Stimulated activated CD4-positive, alpha-beta T cell treated with anti-CD3 and anti-CD28 coated beads, Interleukin-4, amount 100 ng/mL, for 24 hours (primary cell): ENCODE data around the gene MMS22L.
"Not testable (repeated sequence)": the region's sequence is repeated elsewhere in the genome, so short reads cannot be mapped to it uniquely, and the experiment has no call there.

Experiments
- DNase-seq: peaks from one replicate; pipeline ENCODE4 v3.0.0-alpha.2; 2020

Gene MMS22L

DNA sequence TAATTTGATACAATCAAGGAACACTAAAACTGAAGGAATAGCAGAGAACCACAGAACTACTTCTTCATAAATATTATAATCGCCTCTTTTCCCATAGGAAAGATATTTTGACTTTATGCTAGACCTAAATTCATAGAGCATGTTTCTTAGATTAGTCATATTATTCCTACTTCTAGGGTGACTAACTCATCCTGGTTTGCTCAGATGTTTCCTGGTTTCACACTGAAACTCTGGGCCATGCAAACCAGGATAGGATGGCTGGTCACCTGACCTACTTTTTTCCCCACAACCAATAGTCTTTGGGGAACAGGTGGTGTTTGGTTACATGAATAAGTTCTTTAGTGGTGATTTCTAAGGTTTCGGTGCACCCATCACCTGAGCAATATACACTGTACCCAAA is 42.8 kb downstream of the MMS22L start:
- DNase-seq: no peak

DNA sequence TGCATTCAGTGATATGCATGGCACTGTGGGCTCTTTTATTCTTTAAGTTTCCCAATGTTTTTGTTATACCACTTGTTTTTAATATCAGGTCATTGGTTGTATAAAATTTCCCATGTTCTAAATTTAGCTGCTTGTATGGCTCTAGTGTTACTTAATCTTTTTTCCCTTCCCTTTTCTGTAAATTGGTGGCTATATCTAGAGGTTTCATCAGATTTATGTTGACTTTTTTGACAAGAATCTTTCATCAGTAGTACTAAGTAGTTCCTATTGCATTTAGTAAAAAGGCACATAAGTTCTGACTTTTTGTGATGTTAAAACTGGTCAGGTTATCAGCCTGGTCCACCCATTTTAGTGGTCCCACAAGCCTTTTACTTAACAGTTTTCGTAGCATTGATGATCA is 51.1 kb downstream of the MMS22L start:
- no peak for DNase-seq

- DNase-seq: no peak
These were observed 60.1 kb downstream of the MMS22L start for GRCh38 chr6:97222903-97223302.

DNA sequence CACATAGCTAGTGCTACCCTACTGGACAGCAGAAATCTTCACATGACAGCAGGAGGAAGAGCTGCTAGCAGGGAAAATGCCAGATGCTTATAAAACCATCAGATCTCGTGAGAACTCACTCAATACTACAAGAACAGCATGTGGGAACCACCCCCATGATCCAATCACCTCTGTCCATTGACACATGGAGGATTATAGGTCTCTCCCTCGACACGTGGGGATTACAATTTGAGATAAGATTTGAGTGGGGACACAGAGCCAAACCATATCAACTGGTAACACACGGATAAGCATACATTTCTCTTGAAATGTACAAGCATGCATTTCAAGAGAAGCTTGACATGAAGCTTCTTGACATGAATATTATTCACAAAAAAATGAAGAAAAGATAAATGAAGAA is 64.1 kb downstream of the MMS22L start:
- DNase-seq: no peak

DNA sequence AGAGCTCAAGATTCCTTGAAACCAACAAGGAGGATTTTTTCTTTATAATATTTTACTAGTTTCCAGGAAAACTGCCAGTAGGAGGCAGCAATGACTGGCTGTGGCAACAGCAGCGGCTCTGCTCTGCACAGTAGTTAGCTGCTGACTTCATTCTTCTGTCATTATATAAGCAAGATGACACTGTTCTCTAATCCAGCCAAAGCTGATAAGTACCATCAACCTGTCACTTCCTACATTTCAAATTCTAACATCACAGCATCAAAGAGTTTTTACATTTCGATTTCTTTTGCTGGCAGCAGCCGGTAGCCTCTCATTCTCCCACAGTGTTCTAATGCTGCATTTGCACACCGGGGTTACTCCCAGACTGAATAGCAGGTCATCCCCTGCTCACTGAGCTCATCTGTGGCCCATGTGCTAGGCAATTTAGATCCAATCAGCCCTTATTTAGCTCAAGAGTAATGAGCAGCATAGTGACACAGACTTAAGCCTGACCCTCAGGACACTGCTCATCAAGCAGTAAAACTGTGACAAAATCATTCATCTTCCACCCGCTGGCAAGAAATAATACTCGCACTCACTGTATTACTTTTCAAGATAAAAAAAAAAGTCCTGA is 67.8 kb downstream of the MMS22L start:
- DNase-seq: no peak

DNA sequence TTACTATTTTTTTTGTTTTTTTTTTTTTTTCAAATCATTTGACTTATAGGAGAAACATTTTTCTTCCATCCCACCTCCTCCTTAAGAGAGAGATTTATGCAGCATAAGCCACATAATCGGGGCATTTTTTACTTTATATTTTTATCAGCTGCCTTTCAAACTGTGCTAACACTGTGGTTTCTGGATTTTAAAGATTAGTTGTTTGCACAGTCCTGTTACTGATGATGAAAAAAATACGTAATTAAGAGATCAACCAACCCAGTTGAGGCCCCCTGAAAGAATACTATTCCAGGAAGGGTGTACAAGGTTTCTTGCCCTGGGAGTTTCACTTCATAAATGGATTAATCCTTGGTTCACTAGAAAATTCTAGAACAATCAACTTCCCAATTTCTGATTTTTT is 68.3 kb downstream of the MMS22L start:
- DNase-seq: no peak

DNA sequence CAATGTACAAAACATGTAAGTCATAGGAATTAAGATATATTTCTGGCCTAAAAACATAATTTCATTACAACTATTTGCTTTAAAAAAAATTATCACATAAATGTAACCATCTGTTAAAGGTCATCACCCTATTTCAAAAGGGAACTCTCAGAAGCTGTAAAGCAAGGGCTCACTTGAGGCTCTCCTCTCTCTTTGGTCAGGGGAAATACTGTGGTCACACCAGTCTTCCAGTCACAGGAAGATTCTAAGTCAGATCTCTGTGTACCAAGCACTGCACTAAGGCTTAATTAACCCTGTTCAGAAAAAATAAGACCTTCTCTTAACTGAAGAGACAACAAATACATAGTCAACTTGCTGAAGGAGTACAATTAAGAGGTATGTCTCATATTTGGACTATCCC is 75.6 kb downstream of the MMS22L start:
- DNase-seq: no peak

DNA sequence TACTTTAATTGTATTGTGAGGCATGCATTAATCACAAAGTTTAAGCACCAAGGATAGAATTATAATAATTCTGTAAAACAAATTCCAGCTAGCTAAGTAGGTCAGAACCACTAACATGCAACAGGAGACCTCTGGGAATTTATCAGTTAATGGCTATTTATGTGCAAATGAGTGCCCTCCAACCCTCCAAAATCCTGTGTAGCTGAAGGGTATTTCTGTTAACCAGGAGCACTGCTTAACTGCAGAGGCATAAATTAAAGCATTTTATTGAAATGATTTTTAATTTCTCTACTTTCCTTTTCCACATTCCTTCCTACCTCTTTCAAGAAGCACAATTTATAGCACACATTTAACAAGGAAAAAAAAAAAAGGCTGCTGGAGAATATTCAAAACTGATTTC is 77.0 kb downstream of the MMS22L start:
- DNase-seq: no peak

DNA sequence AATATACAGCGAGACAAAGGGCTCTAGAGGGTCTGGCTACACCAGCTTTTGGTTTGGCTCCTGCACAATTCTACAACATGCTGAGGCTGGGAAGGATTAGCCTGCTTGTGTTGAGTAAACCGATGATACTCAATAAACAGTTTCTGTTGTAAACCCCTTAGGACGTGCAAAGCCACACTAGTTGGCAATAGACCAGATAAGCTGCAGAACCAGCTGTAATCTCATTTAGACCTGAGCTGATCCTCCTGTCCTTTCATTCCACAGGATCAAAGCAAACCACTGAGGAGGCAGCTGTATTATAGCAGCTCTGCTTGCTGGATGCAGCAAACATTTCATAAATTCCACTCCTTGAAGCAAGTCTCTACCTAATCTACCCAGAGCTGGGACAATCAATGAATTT is 79.7 kb downstream of the MMS22L start:
- no peak for DNase-seq

DNA sequence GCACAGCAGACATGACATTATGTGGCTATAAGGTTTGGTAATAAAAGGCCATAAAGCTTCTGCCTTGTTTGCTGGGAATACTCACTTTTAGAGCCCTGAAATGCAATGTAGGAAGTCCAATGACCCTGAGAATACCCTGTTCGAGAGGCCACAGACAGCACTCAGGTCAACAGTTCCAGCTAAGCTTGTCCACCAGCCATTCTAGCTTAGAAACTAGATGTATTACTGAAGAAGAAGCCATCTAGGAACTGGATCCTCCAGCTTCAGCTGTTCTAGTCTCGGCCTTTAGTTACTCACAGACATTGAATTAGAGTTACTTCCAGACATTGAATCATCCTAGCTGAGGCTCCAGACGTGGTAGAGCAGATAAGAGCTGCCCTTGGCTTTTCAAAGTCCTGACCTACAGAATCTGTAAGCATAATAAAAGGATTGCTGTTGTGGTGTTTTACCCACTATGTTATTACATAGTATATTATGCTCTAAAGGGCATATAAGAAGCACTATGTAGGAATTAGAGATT is 84.9 kb downstream of the MMS22L start:
- DNase-seq: no peak

DNA sequence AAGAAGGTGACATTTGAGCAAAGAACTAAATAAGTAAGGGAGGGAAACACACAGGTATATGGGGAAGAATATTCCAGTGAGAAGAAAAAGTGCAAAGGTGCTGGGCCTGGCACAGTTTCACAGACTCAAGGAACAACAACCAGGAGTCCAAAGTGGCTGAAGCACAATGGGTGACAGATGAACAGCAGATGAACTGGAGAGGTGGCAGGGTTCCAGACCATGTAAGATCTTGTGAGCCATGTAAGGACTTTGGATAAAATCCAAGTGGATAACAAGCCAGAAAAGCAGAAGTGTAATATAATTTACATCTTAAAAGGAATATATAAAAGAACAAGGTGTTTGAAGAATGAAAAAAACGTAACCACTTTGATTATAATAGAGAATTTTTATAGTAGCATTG is 87.9 kb downstream of the MMS22L start:
- no peak for DNase-seq

- no peak for DNase-seq
These were observed 93.2 kb downstream of the MMS22L start for GRCh38 chr6:97189767-97190166.

- DNase-seq: no peak
These were observed 95.1 kb downstream of the MMS22L start for GRCh38 chr6:97187951-97188350.

DNA sequence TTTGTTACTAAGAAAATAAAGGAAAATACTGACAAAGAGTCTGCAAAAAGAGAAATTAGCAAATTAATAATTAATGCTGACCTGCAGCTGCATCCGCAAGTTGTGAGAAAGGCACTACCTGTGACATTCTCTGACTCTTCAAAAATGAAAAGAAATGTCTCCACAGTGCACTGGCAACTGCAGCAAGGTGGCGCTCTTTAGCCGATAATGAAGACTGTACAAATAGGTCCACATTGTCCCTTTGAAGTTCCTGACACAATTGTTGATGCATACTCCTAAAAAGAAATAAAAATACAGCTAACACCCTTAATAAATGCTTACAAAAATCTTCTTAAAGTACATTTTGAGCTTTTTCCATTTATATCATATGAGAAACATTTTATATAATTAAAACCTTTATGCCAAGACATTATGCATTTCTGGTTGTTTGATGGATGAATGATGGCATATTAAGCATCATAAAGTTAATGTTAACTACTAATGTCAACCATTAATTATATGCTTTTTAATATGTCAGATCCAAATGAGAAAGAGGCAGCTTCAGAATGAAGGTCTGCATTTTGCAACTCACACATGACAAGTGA is 96.5 kb downstream of the MMS22L start:
- DNase-seq: peak; percentile 67

DNA sequence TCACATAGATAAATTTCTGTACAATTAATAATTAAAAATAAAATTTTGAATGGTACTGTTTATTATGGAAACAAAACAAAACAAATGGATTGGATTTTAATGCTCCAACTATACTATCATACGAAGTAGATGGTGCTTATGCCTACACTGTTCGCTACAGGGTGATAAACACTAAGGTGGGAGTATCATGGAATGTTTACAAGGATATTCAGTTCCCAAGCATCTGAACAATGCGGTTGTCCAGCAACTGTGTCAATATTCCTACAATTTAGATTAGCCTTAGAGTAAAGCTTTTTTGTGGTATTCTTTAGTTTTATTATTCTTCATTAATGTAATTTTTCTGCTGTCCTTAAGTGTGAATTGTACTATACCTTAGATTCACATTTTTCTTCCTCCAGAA is 105.1 kb downstream of the MMS22L start:
- no peak for DNase-seq

- no peak for DNase-seq
These were observed 106.5 kb downstream of the MMS22L start for GRCh38 chr6:97176468-97176867.

GRCh38 chr6:97175806-97176205 is 107.2 kb downstream of the MMS22L start:
- DNase-seq: no peak

GRCh38 chr6:97174471-97174870 is 108.5 kb downstream of the MMS22L start:
- no peak for DNase-seq

DNA sequence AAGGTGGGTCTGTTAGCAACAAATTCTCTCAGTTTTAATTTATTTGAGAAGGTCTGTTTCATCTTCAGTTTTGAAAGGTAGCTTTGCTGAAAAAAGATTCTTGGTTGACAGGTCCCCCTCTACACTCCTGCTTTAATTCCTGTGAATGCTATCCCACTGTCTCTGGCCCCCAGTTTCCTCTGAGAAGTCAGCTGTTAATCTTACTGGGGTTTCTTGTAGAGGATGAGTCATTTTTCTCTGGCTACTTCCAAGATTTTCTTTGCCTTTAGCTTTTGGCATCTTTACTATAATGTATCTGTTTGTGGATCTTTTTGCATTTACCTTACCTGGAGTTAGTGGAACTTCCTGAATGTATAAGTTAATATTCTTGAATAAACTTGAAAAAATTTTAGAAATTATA is 122.7 kb downstream of the MMS22L start:
- DNase-seq: no peak

- DNase-seq: not testable (repeated sequence)
These were observed 127.6 kb downstream of the MMS22L start for GRCh38 chr6:97155447-97155846.

DNA sequence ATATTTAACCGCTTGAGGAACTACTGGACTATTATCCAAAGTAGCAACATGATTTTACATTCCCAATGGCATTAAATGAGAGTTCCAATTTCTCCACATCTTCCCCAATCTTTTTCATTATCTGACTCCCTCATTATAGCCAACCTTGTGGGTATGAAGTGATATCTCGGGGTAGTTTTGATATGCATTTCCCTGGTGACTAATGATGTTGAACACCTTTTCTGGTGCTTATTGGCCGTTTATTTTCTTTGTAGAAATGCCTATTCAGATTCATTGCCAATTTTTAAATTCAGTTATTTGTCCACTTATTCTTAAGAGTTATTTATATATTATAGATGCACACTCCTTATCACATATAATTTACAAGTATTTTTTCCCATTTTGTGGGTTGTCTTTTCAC is 129.0 kb downstream of the MMS22L start:
- DNase-seq: no peak

DNA sequence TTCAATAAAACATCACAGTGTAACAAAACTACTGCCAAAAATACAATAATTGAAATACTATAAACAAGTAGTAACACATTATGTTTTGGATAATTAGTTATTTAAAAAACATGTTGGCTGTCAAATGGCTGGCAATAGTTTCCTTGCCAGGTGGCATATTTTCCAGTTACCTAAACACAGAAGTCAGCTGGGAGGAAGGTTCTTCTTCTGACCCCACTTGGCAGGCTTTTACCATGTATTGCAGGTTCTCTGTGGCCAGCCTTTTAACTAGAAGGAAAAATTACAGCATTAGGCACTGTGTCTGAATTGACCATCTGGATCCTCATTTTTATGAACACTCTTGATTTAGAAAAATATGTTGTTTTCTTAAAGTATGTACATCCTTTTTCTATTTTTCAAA is 131.4 kb downstream of the MMS22L start:
- DNase-seq: no peak

- DNase-seq: no peak
These were observed 132.1 kb downstream of the MMS22L start for GRCh38 chr6:97150932-97151331.

GRCh38 chr6:97147421-97147820 is 135.6 kb downstream of the MMS22L start:
- no peak for DNase-seq

- no peak for DNase-seq
These were observed 137.3 kb downstream of the MMS22L start for GRCh38 chr6:97145691-97146090.
